HCT116 (cell line): ENCODE results near the gene CENPU. TPM values are rescaled to one million over a fixed set of nuclear protein-coding genes. Genes with fewer than 3 reads are reported as not detected.

Source experiments
- ATAC-seq: fragments of 200-7000 bp; cut with Tn5 transposase; 2 replicates; pipeline ENCODE4 v1.9.1; 2020; ENCODE audit warnings: mild to moderate bottlenecking, moderate library complexity
- BruUV-seq: library from RNA; stranded (reverse); fragments of 400-500 nt; replicated peaks from 2 replicates; lab custom pipeline; 2021; lab: Mats Ljungman, UMichigan
- CTCF ChIA-PET: fragments of 300-600 bp; sonication (Branson Sonifier 250); formaldehyde crosslinking; loops from one replicate; lab custom pipeline; 2021; ENCODE audit warnings: antibody characterized with exemption; lab: Charles Lee
- POLR2A ChIA-PET: fragments of 300-600, 350-600 bp; sonication (Branson Sonifier 250); formaldehyde crosslinking; loops from one replicate; lab custom pipeline; 2021; ENCODE audit warnings: antibody characterized with exemption; lab: Charles Lee
- RAD21 ChIA-PET, 2 experiments: fragments of 300-600 bp; sonication (Branson Sonifier 250); formaldehyde crosslinking; loops; one replicate each; lab custom pipeline; 2023; ENCODE audit warnings: low total read pairs in 2 of 2; ENCODE audit not compliant: uncharacterized antibody in 2 of 2, unreplicated experiment in 2 of 2, low non-redundant PET in 1 of 2; lab: Charles Lee
- DNase-seq: peaks from one replicate; pipeline ENCODE4 v3.0.0-alpha.2; 2010; ENCODE audit warnings: low read depth, low spot score
- H2AFZ ChIP-seq: fragments of 200-600 bp; shearing (Covaris generic), sonication (generic); 2 replicates; pipeline ENCODE4 v1.6.1; 2017; ENCODE audit warnings: low read depth, mixed run types, mixed read lengths, antibody characterized with exemption, low read length; ENCODE audit not compliant: poor library complexity, severe bottlenecking
- H3K27ac ChIP-seq: 2 replicates; pipeline ENCODE4 v1.5.1; 2012; ENCODE audit warnings: low read depth, low read length
- H3K27me3 ChIP-seq: fragments of 200-600 bp; sonication (generic); 2 replicates; pipeline ENCODE4 v1.6.1; 2016; ENCODE audit warnings: mixed run types, low read length, mixed read lengths; ENCODE audit not compliant: insufficient read depth
- H3K36me3 ChIP-seq, 2 experiments: fragments of 200-500 bp in 1 of 2; fragments of 200-600 bp in 1 of 2; sonication (Bioruptor generic) in 1 of 2; sonication (generic) in 1 of 2; 2 replicates each; pipeline versions ENCODE4 v1.5.1 to v1.6.1; 2014 to 2016; ENCODE audit warnings: low read length in 2 of 2, inconsistent platforms in 1 of 2, mixed read lengths in 1 of 2, mixed run types in 1 of 2; ENCODE audit not compliant: insufficient read depth in 2 of 2, control insufficient read depth in 1 of 2
- H3K4me1 ChIP-seq, 2 experiments: fragments of 200-600 bp in 1 of 2; sonication (generic) in 1 of 2; 2 replicates each; pipeline versions ENCODE4 v1.5.1 to v1.6.1; 2012 to 2017; ENCODE audit warnings: low read length in 2 of 2, inconsistent platforms in 1 of 2, mild to moderate bottlenecking in 1 of 2, mixed read lengths in 1 of 2, mixed run types in 1 of 2, moderate library complexity in 1 of 2; ENCODE audit not compliant: insufficient read depth in 2 of 2, control insufficient read depth in 1 of 2
- H3K4me2 ChIP-seq: fragments of 200-600 bp; sonication (generic); 2 replicates; pipeline ENCODE4 v1.6.1; 2017; ENCODE audit warnings: mixed run types, low read length, mixed read lengths
- H3K4me3 ChIP-seq, 2 experiments: fragments of 200-600 bp in 1 of 2; sonication (generic) in 1 of 2; replicated peaks in 1 of 2; 2 replicates each; pipeline ENCODE4 v1.5.1; 2011 to 2016; ENCODE audit warnings: low read length in 2 of 2, control low read depth in 1 of 2, low read depth in 1 of 2, mild to moderate bottlenecking in 1 of 2, mixed read lengths in 1 of 2, mixed run types in 1 of 2
- H3K79me2 ChIP-seq: fragments of 200-600 bp; sonication (generic); 2 replicates; pipeline ENCODE4 v1.6.1; 2017; ENCODE audit warnings: mild to moderate bottlenecking, mixed run types, low read length, moderate library complexity, mixed read lengths; ENCODE audit not compliant: insufficient read depth
- H3K9ac ChIP-seq: fragments of 200-600 bp; sonication (generic); 2 replicates; pipeline ENCODE4 v1.6.1; 2016; ENCODE audit warnings: low read length, mixed read lengths
- H3K9me2 ChIP-seq: fragments of 200-600 bp; sonication (generic), shearing (Covaris generic); 2 replicates; pipeline ENCODE4 v1.6.1; 2017; ENCODE audit warnings: mixed run types, mild to moderate bottlenecking, moderate library complexity; ENCODE audit not compliant: insufficient read depth
- H3K9me3 ChIP-seq, 2 experiments: fragments of 200-500 bp in 1 of 2; fragments of 200-600 bp in 1 of 2; sonication (Bioruptor generic) in 1 of 2; sonication (generic) in 1 of 2; 2 replicates each; pipeline ENCODE4 v1.6.1; 2014 to 2017; ENCODE audit warnings: low read length in 2 of 2, mixed read lengths in 2 of 2, inconsistent platforms in 1 of 2, low read depth in 1 of 2, mild to moderate bottlenecking in 1 of 2, mixed run types in 1 of 2, moderate library complexity in 1 of 2; ENCODE audit not compliant: control insufficient read depth in 1 of 2, insufficient read depth in 1 of 2
- H4K20me1 ChIP-seq: fragments of 200-600 bp; sonication (generic), shearing (Covaris generic); 2 replicates; pipeline ENCODE4 v1.6.1; 2017; ENCODE audit warnings: mixed run types, mild to moderate bottlenecking, moderate library complexity; ENCODE audit not compliant: insufficient read depth
- ELF1 ChIP-seq: IDR thresholded peaks from 2 replicates; pipeline ENCODE4 v1.6.1; 2012; ENCODE audit warnings: low read depth, borderline replicate concordance
- FOSL1 ChIP-seq: IDR thresholded peaks from 2 replicates; pipeline ENCODE4 v1.6.1; 2012; ENCODE audit warnings: low read depth
- SRF ChIP-seq: IDR thresholded peaks from 2 replicates; pipeline ENCODE4 v1.6.1; 2012; ENCODE audit warnings: low read depth
- TCF7L2 ChIP-seq: IDR thresholded peaks from 2 replicates; pipeline ENCODE4 v1.7.0; 2011; ENCODE audit warnings: borderline replicate concordance, inconsistent platforms; ENCODE audit not compliant: insufficient read depth, insufficient read length; ENCODE audit errors: extremely low read depth
- YY1 ChIP-seq: IDR thresholded peaks from 2 replicates; pipeline ENCODE4 v1.6.1; 2011; ENCODE audit warnings: low read length, low read depth, moderate library complexity, mild to moderate bottlenecking; ENCODE audit not compliant: insufficient replicate concordance; ENCODE audit errors: extremely low read depth
- ZFX ChIP-seq: fragments of 450-650 bp; IDR thresholded peaks from 2 replicates; pipeline ENCODE4 v1.6.1; 2017
- ZNF274 ChIP-seq: fragments of 200-500 bp; sonication (Bioruptor generic); IDR thresholded peaks from 2 replicates; pipeline ENCODE4 v1.6.1; 2014; ENCODE audit warnings: mild to moderate bottlenecking, low read depth, low read length, inconsistent platforms
- intact Hi-C: fragments of 100-400 bp; cut with micrococcal nuclease; formaldehyde crosslinking; loops from 2 replicates; pipeline ENCODE4 v1.10.0; 2022
- total RNA-seq: library from RNA; stranded (reverse); gene quantifications from one replicate; pipeline ENCODE4 v1.2.1, GENCODE V29; 2021; ENCODE audit not compliant: unreplicated experiment
- TF ChIP-seq, protein P1 (sequence below): IDR thresholded peaks from 2 replicates; pipeline ENCODE4 v1.6.1; 2012; ENCODE audit warnings: low read depth
- TF ChIP-seq, protein P2 (sequence below), 3 experiments: fragments of 200-600 bp in 1 of 3; sonication (generic) in 1 of 3; IDR thresholded peaks in 2 of 3; conservative IDR thresholded peaks in 1 of 3; 2 replicates each; pipeline ENCODE4 v1.5.1; 2012 to 2017; ENCODE audit warnings: low read depth in 2 of 3, low read length in 2 of 3, antibody characterized with exemption in 1 of 3, borderline replicate concordance in 1 of 3, control low read depth in 1 of 3, mild to moderate bottlenecking in 1 of 3, mixed read lengths in 1 of 3, mixed run types in 1 of 3, moderate library complexity in 1 of 3; ENCODE audit not compliant: insufficient read depth in 1 of 3

CENPU gene
- total RNA-seq, 1 experiment from 2014 or later: 28.2 TPM

DNA sequence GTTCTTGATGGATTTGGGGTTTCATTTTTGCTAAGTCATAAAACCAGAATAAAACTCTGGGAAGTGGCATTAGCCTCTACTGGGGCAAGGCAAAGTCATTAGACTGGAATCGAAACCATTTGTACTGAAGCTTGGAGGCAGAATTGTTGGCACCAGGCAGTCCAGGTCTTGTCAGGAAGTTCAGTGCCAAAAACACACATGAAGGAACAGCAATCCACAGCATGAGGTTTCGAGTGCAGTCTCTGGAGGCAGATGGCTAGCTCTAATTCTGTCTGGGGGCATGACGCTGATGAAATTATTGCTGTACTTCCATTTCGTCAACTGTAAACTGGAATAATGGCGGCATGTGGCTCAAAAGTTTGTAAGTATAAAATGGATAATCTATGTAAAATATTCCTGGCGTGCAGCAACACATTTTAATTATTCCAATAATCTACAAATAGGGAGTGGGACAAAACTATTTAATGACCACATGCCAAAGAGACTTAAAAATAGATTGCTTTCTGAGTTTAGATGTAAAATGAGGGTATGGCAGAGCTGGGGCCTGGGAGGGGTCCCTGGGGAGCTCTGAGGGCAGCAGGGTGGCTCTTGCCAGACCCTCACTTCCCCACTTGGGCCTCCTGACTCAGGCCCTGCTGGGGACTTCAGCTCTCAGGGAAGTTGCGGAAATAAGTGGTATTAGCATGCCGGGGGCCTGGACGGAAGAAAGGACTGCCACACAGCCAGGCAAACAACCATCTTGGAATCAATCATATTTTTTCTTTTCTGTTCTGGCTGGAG is 18.8 kb upstream of the CENPU start:
- BruUV-seq: no TSS peak
- Histone ChIP-seq H3K4me3 (no peak overlapping the region), H3K27me3 (no peaks in the 10 kb centered on the region), H3K9ac (no peak overlapping the region), H3K36me3 (no peaks in the 10 kb centered on the region), H4K20me1 (no peaks in the 10 kb centered on the region), H3K4me2 (no peak overlapping the region), H3K79me2 (no peaks in the 10 kb centered on the region), H3K27ac (no peak overlapping the region), H3K9me2 (no peaks in the 10 kb centered on the region), H2AFZ (no peak overlapping the region), H3K9me3 (no peaks in the 10 kb centered on the region), H3K4me1 (no peaks in the 10 kb centered on the region)
- ChIA-PET POLR2A (no interaction called here), RAD21 (no interaction called here), CTCF (no interaction called here)
- no peak for ATAC-seq
- DNase-seq: no peak
- intact Hi-C loops: no loop called here
- no peak for TF ChIP-seq YY1
- TF ChIP-seq, protein P1, sequence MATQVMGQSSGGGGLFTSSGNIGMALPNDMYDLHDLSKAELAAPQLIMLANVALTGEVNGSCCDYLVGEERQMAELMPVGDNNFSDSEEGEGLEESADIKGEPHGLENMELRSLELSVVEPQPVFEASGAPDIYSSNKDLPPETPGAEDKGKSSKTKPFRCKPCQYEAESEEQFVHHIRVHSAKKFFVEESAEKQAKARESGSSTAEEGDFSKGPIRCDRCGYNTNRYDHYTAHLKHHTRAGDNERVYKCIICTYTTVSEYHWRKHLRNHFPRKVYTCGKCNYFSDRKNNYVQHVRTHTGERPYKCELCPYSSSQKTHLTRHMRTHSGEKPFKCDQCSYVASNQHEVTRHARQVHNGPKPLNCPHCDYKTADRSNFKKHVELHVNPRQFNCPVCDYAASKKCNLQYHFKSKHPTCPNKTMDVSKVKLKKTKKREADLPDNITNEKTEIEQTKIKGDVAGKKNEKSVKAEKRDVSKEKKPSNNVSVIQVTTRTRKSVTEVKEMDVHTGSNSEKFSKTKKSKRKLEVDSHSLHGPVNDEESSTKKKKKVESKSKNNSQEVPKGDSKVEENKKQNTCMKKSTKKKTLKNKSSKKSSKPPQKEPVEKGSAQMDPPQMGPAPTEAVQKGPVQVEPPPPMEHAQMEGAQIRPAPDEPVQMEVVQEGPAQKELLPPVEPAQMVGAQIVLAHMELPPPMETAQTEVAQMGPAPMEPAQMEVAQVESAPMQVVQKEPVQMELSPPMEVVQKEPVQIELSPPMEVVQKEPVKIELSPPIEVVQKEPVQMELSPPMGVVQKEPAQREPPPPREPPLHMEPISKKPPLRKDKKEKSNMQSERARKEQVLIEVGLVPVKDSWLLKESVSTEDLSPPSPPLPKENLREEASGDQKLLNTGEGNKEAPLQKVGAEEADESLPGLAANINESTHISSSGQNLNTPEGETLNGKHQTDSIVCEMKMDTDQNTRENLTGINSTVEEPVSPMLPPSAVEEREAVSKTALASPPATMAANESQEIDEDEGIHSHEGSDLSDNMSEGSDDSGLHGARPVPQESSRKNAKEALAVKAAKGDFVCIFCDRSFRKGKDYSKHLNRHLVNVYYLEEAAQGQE: no peak
- no peak for TF ChIP-seq TCF7L2
- no peak for TF ChIP-seq ZFX
- no peak for TF ChIP-seq FOSL1
- TF ChIP-seq ZNF274: no peak
- TF ChIP-seq, protein P2, sequence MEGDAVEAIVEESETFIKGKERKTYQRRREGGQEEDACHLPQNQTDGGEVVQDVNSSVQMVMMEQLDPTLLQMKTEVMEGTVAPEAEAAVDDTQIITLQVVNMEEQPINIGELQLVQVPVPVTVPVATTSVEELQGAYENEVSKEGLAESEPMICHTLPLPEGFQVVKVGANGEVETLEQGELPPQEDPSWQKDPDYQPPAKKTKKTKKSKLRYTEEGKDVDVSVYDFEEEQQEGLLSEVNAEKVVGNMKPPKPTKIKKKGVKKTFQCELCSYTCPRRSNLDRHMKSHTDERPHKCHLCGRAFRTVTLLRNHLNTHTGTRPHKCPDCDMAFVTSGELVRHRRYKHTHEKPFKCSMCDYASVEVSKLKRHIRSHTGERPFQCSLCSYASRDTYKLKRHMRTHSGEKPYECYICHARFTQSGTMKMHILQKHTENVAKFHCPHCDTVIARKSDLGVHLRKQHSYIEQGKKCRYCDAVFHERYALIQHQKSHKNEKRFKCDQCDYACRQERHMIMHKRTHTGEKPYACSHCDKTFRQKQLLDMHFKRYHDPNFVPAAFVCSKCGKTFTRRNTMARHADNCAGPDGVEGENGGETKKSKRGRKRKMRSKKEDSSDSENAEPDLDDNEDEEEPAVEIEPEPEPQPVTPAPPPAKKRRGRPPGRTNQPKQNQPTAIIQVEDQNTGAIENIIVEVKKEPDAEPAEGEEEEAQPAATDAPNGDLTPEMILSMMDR (IDR thresholded peaks at IDR 0.05 in 2 of 3, conservative IDR thresholded peaks at IDR 0.05 in 1 of 3; ENCODE audit: borderline replicate concordance in 1 of 3, insufficient read depth in 1 of 3, low read depth in 2 of 3, low read length in 2 of 3): no peak
- no peak for TF ChIP-seq SRF
- TF ChIP-seq ELF1: no peak
